GM19099 (cell line): Measurements from ENCODE around the gene RNASEH1.

ENCODE experiments used
- POLR2A ChIP-seq: IDR thresholded peaks from 3 replicates; pipeline ENCODE4 v1.6.1; 2011; ENCODE audit warnings: low read depth; ENCODE audit not compliant: insufficient read length; ENCODE audit errors: extremely low read depth

RNASEH1 gene

DNA sequence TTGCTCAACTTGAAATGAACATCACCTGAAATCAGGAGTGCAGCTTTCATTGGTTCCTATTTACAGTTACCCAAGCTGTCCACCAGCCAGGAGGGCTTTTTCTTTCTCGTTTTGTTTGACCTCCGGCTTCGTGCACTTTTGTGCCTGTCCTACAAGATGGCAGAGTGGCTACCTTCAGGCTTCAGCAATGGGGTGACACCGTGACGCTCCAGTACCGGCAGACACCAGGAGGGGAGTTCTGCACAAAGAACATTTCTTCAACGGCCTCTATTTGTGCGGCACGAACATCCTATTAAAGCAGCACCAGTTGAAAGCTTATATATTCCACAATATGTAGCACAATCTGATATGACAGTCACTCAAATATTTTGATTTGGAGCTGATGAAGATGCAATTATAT lies 18.3 kb downstream of the RNASEH1 start:
- TF ChIP-seq POLR2A: no peak

DNA sequence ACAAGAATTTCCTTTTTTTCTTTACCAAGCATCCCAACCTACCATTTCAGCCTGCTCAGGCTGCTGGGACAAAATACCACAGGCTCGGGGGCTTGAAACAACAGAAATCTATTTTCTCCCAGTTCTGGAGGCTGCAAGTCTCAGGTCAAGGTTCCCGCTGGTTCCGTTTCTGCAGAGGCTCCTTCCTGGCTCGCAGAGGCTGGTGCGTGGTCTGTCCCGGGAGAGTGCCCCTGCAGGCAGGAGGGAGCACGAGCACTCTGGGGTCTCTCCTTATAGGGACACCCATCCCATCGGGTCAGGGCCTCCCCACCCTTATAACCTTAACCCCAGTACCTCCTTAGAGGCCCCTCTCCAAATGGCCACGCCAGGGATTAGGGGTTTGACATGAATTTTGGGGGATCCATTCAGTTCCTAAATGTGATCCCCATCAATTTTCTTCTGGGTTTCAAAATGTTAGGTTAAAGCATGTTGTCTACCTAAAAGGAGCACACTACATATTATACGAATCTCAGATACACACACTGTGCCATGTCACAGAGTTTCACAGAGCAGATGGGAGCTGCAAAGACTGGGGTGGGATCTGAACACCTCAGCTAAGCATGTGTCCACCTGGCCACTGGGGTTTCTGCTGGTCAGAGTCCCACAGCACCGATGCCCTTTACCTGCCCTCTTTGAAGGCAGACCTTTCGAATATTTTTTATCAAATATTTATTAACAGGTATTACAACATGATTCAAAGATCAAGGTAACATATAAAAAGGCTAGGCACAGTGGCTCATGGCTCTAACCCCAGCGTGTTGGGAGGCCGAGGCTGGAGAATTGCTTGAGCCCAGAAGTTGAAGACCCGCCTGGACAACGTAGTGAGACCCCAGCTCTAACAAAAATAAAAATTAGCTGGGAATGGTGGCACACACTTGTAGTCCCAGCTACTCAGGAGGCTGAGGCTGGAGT lies 21.2 kb downstream of the RNASEH1 start:
- TF ChIP-seq POLR2A: no peak

DNA sequence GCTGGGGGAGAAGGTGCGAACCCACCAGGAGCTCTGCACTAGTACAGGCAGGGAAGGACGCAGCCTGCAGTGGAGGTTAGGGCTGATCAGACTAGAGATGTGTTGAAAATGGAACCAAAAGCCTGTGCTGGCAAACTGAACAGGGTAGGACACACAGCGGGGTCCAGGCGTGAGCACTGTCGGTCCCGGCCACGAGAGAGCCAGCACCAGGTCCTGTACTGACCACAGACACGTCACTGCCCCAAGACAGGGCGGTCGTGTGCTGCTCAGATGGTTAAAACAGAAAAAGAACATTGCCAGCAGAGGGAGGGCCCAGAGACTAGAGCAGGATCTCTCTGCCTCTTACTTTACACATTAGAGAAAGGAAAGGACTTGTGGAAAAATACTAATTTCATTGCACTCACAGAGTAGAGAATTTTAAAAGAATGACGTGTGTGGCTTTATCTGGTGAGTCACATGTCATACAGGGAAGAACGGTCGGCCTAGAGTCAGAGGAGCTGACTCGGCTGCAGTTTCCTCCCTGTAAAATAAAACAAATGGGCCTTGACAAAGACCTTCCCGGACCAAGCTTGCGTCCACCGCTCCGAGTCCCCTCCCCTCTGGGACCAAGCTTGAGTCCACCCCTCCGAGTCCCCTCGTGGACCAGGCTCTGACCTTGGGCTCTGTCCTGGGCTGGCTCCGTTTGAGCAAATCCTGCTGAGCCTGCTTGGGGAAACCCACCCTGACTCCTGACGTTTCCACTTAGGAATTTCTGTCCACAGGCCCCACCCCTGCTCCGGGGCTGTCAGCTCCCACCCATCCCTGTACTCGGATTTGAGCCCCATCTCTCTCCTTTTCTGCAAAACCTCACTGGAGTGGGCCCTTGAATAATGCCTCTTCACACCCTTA lies 22.1 kb downstream of the RNASEH1 start:
- no peak for TF ChIP-seq POLR2A

DNA sequence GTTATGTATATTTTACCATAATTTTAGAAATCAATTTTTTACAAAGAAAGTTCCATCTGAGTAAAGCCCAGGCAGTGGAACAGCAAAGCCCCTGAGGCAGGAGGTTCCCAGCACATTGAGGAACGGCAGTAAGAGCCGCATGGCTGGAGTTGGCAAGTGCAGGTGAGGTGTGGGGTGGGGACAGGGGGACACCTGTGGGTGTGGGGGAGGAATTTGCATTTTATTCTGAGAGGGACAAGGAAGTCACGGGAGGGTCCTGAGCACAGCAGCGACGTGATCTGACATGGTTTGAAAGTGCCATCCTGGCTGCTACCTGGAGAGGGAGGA lies 22.7 kb downstream of the RNASEH1 start:
- no peak for TF ChIP-seq POLR2A

DNA sequence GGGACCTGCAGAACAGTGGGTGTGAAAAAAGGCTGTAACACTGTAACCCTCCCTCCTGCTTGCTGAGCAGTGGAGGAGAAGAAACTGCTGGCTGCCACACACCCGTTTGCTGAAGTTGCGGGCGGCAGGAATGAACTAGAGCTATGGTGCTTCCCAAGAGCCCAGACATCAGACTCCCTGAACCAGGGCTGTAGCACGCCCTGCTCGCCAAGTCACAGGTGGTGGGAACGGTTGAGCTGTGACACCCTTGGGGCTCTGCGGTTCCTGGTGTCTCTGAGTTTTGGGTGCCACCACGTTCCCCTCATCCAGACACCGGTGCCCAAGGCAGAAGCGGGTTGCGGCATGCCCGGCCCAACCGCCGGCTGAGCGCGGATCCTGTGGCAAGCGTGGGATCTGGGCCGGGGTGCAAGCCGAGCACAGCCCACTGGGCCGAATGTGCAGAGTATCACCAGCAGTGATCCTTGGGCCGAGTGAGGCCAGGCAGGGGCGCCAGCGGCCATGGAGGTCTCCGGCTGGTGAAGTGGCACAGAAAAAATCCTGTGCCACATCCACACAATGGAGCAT lies 23.8 kb downstream of the RNASEH1 start:
- TF ChIP-seq POLR2A: no peak

DNA sequence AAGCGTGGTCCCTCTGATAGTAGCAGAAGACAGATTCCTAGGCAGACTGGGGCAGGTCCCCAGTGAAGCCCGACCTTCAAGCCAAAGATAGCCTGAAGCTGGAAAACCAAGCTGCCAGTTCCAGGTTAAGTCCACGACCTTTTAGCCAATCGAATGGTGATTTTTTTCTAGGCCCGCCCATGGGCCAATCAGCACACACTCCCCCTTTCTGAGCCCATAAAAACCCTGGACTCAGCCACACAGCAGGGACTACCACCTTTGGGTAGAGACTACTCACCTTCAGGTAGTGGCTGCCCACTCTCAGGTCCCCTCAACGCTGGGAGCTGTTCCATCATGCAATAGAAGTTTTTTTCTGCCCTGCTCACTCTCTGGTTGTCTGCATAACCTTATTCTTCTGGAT lies 24.3 kb downstream of the RNASEH1 start:
- TF ChIP-seq POLR2A: no peak

DNA sequence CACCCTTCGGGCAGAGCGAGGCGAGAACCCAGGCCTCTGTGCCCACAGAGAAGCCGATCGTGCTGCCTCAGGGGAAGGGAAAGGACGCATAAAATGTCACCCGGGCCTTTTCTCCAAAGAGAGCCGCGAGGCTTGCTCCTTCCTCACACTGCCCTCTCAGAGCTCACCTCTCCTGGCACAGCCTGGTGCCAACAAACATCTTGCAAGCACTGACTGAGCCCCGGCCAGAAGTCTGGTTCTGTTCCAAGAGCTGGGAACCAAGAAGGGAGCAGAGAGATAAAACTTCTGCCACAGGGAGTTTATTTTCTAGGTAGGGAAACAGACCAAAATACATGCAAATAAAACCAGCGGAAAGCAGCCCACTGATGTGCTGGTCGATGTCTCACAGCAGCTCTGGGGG lies 25.2 kb downstream of the RNASEH1 start:
- TF ChIP-seq POLR2A: no peak

DNA sequence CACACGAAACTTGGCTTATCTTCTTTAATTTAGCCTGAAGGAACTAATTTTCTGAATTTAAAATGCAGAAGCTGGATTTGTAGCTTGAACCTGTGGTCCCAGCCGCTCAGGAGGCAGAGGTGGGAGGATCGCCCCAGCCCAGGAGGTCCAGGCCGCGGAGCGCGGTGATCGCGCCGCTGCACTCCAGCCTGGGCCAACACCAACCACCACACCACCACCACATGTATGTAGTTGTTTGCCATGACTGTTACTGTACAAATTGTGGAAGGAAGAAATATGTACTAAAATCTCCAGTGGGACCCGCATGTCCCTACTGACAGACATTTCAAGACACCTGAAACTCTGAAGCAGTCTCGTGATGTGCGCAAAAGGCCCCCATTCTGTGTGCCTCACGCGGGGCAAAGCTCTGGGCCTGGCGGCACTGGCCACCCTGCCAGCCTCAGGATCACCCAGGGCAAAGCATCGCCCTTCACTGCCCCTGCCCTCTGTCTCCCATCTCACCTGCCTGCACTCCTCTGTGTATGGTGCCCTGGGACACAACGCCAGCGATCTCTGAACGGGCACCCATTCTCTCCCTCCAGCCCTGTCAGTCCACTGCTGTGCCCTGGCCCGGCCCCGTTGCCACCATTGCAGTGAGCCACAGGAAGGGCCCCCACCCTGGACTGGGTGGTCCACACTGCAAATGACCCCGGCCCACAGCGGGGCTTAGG lies 28.7 kb downstream of the RNASEH1 start:
- TF ChIP-seq POLR2A: no peak

DNA sequence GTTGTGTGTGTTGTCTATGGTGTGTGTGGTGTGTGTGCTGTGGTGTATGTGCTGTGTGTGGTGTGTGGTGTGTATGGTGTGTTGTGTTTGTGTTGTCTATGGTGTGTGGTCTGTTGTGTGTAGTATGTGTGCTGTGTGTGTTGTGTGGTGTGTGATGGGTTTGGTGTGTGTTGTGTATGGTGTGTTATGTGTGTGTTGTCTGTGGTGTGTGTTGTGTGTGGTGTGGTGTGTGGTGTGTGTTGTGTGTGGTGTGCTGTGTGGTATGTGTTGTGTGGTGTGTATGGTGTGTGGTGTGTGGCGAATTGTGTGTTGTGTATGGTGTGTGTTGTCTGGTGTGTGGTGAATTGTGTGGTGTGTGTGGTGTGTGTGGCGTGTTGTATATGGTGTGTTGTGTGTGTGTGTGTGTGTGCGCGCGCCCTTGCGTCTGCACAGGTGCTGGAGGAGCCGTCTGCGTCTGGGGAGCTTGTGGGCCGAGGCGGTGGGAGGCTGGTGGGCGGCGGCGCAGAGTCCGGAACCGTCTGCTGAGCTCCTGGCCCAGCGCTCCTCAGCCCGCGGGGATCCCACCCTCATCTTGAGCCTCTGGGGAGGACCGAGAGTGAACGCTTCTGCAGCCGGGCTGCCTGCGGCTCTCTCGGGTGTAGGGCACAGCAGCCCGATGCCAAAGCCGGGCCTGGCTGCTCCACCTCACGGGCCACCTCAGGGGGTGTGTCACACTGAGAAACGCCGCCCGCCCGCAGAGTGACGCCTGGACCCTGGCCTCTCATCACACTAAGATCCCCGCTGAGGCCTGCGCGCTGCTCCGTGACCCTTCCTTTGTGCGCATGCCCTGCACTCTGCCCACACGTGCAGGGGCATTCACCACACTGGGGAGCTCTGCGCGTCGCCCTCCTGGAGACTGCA lies 30.0 kb downstream of the RNASEH1 start:
- TF ChIP-seq POLR2A: no peak

DNA sequence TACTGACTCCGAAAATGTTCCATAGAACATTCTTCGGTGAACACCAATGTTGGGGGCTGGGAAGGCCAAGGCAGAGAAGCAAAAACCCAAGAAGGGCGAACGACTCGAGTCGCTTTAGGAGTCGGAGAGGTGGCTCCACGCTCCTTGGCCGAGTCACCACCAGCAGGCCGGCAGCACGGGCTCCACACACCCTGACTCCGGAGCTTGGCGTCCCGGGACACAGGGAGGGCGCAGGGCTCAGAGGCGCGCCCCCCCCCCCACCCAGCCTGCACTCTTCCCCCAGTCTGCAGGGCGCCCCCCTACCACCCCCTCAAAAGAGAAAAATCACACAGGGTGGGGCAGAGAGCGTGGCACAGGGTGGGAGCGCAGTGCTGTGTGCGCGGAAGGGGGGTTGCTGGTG lies 31.3 kb downstream of the RNASEH1 start:
- no peak for TF ChIP-seq POLR2A

DNA sequence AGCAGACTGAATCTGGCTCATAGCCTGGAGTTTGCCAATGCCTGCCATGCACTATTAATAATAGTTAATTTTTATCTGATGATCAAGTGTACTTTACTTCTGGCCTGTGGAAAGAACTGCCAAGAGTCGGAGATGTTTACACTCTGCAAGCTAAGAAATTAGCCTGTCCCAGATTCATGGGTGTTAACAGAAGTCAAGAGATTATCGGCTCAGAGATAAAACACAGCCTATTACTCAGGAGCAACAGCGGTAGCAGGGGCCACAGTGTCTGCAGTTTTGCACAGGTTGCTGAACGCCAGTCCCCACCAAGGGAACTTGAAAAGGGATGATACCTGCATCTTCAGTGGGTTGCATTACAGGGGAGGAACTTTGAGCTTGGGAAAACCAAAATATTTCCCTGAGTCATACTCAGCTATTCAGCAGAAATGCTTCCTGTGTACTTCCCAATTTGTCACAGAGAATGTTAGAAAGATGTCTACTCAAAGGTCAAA lies 34.5 kb downstream of the RNASEH1 start:
- no peak for TF ChIP-seq POLR2A

DNA sequence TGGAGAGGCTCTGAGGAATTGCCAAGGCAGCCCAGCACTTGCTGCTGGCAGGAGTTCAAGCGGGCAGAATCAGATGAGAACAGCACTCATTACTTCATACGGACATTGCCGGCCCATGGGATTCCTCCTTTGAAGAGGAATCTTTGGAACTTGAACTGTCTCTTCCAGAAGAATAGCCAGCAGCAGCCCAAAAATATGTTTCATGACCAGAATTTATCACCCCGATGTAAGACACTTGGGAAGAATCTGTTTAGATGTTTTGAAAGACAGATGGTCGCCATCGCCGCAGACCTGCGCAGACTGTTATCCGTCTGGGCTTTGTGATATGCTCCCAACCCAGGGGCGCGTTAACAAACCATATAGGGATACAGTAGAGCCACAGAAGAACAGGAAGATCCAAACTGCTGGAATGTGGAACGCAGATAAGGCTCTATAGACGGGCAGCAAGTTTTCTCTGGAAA lies 35.1 kb downstream of the RNASEH1 start:
- TF ChIP-seq POLR2A: no peak

DNA sequence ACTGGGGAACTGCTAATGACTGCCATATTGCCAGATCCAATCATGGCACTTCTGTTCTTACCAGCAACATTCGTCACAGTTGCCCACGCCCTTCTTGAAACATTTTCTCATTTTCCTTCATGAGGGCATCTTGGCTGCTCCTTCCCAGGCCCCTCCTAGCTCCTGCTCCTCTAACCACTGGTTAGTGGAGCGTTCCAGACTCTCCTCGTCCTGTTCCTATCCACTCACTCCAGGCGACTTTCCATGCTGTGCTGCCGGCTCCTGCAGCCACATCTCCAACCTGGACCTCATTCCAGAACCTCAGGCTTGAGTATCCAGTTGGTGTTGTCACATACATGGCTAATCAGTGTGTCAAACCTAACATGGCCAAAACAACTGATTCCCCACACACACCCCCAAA lies 37.5 kb downstream of the RNASEH1 start:
- TF ChIP-seq POLR2A: no peak
